Upper lobe of right lung (tissue), 1 donor: ENCODE measurements around the gene KCNJ1. TPM values are rescaled to one million over a fixed set of nuclear protein-coding genes. Genes with fewer than 3 reads are reported as not detected.
A peak's percentile ranks its signal among the peaks of the same experiment; 100 is the strongest.

Experiments used
- ATAC-seq: fragments of 200-7000 bp; cut with Tn5 transposase; one replicate; pipeline ENCODE4 v1.9.1; 2020; ENCODE audit warnings: mild to moderate bottlenecking, moderate library complexity
- DNase-seq: peaks from one replicate; pipeline ENCODE4 v3.0.0-alpha.2; 2020
- H3K27ac ChIP-seq: fragments of 200-600 bp; one replicate; pipeline ENCODE4 v1.8.0; 2022
- H3K27me3 ChIP-seq: fragments of 200-600 bp; one replicate; pipeline ENCODE4 v1.8.0; 2022; ENCODE audit warnings: mild to moderate bottlenecking
- H3K36me3 ChIP-seq: fragments of 200-600 bp; one replicate; pipeline ENCODE4 v1.8.0; 2022
- H3K4me1 ChIP-seq: fragments of 200-600 bp; one replicate; pipeline ENCODE4 v1.8.0; 2022
- H3K4me3 ChIP-seq: fragments of 200-600 bp; one replicate; pipeline ENCODE4 v1.8.0; 2022; ENCODE audit warnings: mild to moderate bottlenecking
- H3K9me3 ChIP-seq: fragments of 200-600 bp; one replicate; pipeline ENCODE4 v1.8.0; 2022
- intact Hi-C: fragments of 100-400 bp; cut with DNase I; formaldehyde crosslinking; loops from one replicate; pipeline ENCODE4 v1.11.0; 2022
- total RNA-seq: library from RNA; stranded (reverse); fragmentation: NEBNext Ultra II Directional; extraction: Animal tissue kit (Norgen Biotek cat#: 25700); gene quantifications from one replicate; pipeline ENCODE4 v1.2.1, GENCODE V29; 2021
- TF ChIP-seq, protein P1 (sequence below): fragments of 200-600 bp; IDR thresholded peaks from one replicate; pipeline ENCODE4 v1.8.0; 2022; ENCODE audit warnings: antibody characterized with exemption
- donor health status: DM: no; HTN: yes; CAD: no; lungs with severe emphysema.

The KCNJ1 gene
- total RNA-seq, 1 donor from 2014 or later = 0.23 TPM

DNA sequence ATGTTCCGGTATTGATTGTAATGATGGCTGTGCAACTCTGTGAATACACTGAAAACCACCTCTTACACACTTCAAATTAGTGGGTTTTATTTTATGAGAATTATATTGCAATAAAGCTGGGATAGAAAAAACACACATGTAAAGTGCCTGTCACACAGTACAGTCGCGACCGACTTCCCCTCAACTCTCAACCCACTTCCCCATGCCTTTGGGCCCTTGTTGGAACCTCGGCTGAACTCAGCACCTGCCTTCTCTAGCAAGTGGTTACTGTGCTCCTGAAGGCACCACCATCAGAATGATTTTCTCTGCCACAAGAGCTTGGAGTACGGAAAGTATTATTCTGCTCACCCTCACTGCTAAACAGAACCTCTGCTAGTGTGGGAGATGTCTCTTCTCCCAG, 13.5 kb downstream of the KCNJ1 start:
- Histone ChIP-seq H3K4me1 (no peaks in the 10 kb centered on the region), H3K4me3 (no peak overlapping the region), H3K9me3 (no peaks in the 10 kb centered on the region), H3K27ac (no peak overlapping the region), H3K27me3 (no peaks in the 10 kb centered on the region), H3K36me3 (no peaks in the 10 kb centered on the region)
- DNase-seq (no peak), ATAC-seq (no peak)
- TF ChIP-seq, protein P1, sequence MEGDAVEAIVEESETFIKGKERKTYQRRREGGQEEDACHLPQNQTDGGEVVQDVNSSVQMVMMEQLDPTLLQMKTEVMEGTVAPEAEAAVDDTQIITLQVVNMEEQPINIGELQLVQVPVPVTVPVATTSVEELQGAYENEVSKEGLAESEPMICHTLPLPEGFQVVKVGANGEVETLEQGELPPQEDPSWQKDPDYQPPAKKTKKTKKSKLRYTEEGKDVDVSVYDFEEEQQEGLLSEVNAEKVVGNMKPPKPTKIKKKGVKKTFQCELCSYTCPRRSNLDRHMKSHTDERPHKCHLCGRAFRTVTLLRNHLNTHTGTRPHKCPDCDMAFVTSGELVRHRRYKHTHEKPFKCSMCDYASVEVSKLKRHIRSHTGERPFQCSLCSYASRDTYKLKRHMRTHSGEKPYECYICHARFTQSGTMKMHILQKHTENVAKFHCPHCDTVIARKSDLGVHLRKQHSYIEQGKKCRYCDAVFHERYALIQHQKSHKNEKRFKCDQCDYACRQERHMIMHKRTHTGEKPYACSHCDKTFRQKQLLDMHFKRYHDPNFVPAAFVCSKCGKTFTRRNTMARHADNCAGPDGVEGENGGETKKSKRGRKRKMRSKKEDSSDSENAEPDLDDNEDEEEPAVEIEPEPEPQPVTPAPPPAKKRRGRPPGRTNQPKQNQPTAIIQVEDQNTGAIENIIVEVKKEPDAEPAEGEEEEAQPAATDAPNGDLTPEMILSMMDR = no peak
- intact Hi-C loops = no loop called here

DNA sequence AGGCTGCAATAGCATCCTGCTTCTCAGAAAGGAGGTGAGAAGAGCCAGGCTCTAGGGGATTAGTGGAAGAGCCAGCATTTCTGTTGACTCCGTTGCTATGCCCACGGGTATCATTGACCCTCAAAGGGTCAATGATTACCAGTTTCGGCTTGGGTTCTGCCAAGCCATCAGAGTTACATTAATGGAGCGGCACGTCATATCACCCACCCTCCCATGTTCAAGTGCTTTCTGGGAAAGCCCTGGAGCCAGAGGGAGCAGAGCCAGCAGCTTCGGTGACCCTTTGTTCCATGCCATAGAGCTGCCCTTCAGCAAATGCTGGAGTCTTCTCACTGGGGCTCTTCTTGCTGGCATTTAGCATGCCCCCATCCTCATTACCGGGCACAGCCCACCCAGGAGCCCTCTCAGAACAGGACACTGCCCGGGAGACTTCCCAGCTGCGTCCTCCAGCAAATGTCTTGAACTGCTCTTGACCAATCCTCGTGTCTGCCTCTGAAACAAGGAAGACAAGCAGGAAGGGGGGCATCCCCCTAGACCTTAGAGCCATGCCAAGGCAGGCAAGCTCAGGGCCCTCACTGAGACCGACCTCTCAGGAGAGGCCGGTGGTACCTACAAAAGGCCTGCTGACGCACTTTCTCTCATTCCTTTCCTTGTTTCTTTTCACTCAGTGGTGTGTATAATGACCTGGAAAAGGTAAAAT, 14.6 kb downstream of the KCNJ1 start:
- H3K9me3 ChIP-seq = no peaks in the 10 kb centered on the region
- no peak overlapping the region for H3K27ac ChIP-seq
- H3K4me3 ChIP-seq = no peak overlapping the region
- no peaks in the 10 kb centered on the region for H3K4me1 ChIP-seq
- no peaks in the 10 kb centered on the region for H3K27me3 ChIP-seq
- H3K36me3 ChIP-seq = no peaks in the 10 kb centered on the region
- intact Hi-C loops = no loop called here
- TF ChIP-seq, protein P1 = no peak
- ATAC-seq (peak; percentile 42), DNase-seq (no peak)

DNA sequence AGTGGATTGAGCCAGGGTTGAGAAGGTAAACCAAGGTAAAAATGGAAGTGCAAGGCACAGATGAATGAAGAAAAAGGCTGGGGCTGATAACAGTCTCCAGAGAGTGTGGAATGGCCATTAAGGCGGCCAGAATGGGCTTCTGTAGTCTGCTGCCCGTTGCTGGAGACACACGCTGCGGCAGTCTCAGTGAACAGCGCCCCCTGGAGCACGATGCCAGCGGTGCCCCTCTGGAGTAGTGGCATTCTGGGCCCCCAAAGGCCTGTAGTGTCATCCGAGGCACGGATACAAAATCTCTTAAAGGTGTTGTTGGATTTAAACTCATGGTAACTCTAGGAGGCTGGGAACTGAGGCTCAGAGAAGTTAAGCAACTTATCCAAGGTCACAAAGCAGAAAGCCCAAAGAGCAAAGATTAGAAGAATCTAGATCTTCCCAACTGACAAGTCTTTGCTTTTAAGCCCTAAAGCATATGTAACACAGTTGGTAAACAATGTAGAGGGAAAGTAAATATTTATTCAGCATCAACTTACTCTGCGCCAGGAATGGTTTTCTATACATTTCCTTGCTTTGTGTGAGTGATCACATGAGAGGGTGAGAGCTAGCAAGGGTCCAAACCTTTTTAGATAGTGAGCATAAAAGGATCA, 18.2 kb downstream of the KCNJ1 start:
- ATAC-seq (peak; percentile 82), DNase-seq (peak; percentile 77)
- H3K4me1 ChIP-seq = peaks cover 9% of the 10 kb centered on the region
- TF ChIP-seq, protein P1 = peak; percentile 72
- intact Hi-C loops = no loop called here
- H3K36me3 ChIP-seq = no peaks in the 10 kb centered on the region
- H3K4me3 ChIP-seq = no peak overlapping the region
- no peak overlapping the region for H3K27ac ChIP-seq
- no peaks in the 10 kb centered on the region for H3K27me3 ChIP-seq
- no peaks in the 10 kb centered on the region for H3K9me3 ChIP-seq

DNA sequence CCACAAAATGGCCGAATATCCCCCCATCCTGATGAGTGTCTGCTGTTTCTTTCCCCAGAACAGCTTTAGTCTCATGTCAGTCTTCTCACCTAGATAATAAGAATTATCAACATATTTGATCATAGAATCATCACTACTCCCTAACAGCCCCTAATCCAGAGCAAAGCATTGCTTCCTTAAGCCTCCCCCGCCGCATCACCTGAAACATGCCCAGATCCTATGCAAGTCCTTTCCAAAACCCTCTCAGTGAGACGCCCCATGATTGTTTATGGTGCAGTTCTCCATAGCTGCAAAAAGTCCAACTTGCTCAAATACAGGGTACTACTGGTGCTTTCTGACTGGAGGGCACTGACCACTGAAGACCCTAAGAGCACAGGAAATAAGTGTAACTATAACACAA, 20.1 kb downstream of the KCNJ1 start:
- intact Hi-C loops = no loop called here
- no peak overlapping the region for H3K4me3 ChIP-seq

DNA sequence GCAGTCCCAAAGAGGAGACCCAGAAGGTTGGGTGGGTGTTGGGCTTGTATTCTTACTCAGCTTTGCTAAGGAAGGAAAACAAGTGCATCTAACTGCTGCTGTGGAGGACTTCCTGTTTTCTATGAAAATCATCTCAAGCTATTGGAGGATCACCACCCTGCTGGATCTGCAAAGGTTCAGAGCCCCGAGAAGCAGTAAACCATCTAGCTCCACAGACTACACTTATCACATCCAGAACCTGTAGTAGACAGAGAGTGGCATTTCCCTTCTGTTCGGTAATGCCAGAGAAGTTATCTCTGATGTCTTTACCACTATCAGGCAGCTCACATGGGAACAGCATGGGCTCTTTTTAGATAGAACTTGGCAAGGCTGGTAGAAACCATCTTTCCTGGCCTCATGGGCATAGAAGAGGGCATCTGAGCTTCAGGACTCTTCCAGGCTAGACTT, 21.7 kb downstream of the KCNJ1 start:
- intact Hi-C loops = no loop called here
- Histone ChIP-seq H3K4me1 (peaks cover 14% of the 10 kb centered on the region), H3K4me3 (no peak overlapping the region), H3K36me3 (no peaks in the 10 kb centered on the region), H3K27ac (no peak overlapping the region), H3K9me3 (no peaks in the 10 kb centered on the region), H3K27me3 (no peaks in the 10 kb centered on the region)
- no peak for DNase-seq
- ATAC-seq = no peak
- TF ChIP-seq, protein P1 = no peak

More for the DNA sequence above, 20.1 kb downstream of the KCNJ1 start:
- H3K27ac ChIP-seq = no peak overlapping the region
- H3K9me3 ChIP-seq = no peaks in the 10 kb centered on the region
- TF ChIP-seq, protein P1 = no peak
- ATAC-seq (no peak), DNase-seq (no peak)
- H3K27me3 ChIP-seq = no peaks in the 10 kb centered on the region
- H3K4me1 ChIP-seq = peaks cover 11% of the 10 kb centered on the region
- no peaks in the 10 kb centered on the region for H3K36me3 ChIP-seq
